Activated CD8-positive, alpha-beta memory T cell treated with anti-CD3 and anti-CD28 coated beads for 4 hours (primary cell): ENCODE results near the gene STX16.

Experiments
- DNase-seq, 2 donors: peaks; one replicate each; pipeline ENCODE4 v3.0.0-alpha.2; 2020; ENCODE audit warnings: low read depth in 2 of 2

The STX16 gene

GRCh38 chr20:58710481-58711265, 59.6 kb downstream of the STX16 start:
- no peak for DNase-seq

- DNase-seq = no peak
Measured at GRCh38 chr20:58711266-58712051, 60.4 kb downstream of the STX16 start.

- DNase-seq = no peak
Measured at GRCh38 chr20:58712151-58712791, 61.2 kb downstream of the STX16 start.

- no peak for DNase-seq
Measured at GRCh38 chr20:58712806-58713731, 62.0 kb downstream of the STX16 start.

- DNase-seq = no peak
Measured at GRCh38 chr20:58713801-58714339, 62.8 kb downstream of the STX16 start.

- DNase-seq = no peak
Measured at GRCh38 chr20:58714340-58714922, 63.3 kb downstream of the STX16 start.

GRCh38 chr20:58714923-58715351, 63.9 kb downstream of the STX16 start:
- DNase-seq = no peak

- no peak for DNase-seq
Measured at GRCh38 chr20:58715391-58715800, 64.3 kb downstream of the STX16 start.

- no peak for DNase-seq
Measured at GRCh38 chr20:58715801-58716475, 64.9 kb downstream of the STX16 start.

GRCh38 chr20:58716476-58717277, 65.6 kb downstream of the STX16 start:
- DNase-seq = no peak

GRCh38 chr20:58717278-58718091, 66.4 kb downstream of the STX16 start:
- no peak for DNase-seq

GRCh38 chr20:58718121-58718563, 67.1 kb downstream of the STX16 start:
- no peak for DNase-seq

GRCh38 chr20:58718729-58719128, 67.6 kb downstream of the STX16 start:
- no peak for DNase-seq

GRCh38 chr20:58719258-58719657, 68.2 kb downstream of the STX16 start:
- no peak for DNase-seq

GRCh38 chr20:58719971-58720371, 68.9 kb downstream of the STX16 start:
- no peak for DNase-seq

- DNase-seq = no peak
Measured at GRCh38 chr20:58720890-58721289, 69.8 kb downstream of the STX16 start.

- no peak for DNase-seq
Measured at GRCh38 chr20:58721951-58722778, 71.1 kb downstream of the STX16 start.
